Upper lobe of right lung (tissue), 1 donor: Measurements from ENCODE around the gene AFP. TPM values are rescaled to one million over a fixed set of nuclear protein-coding genes. Genes with fewer than 3 reads are reported as not detected.

Experiments used
- ATAC-seq: fragments of 200-7000 bp; cut with Tn5 transposase; one replicate; pipeline ENCODE4 v1.9.1; 2020; ENCODE audit warnings: mild to moderate bottlenecking, moderate library complexity
- DNase-seq: peaks from one replicate; pipeline ENCODE4 v3.0.0-alpha.2; 2020
- H3K27ac ChIP-seq: fragments of 200-600 bp; one replicate; pipeline ENCODE4 v1.8.0; 2022
- H3K27me3 ChIP-seq: fragments of 200-600 bp; one replicate; pipeline ENCODE4 v1.8.0; 2022; ENCODE audit warnings: mild to moderate bottlenecking
- H3K36me3 ChIP-seq: fragments of 200-600 bp; one replicate; pipeline ENCODE4 v1.8.0; 2022
- H3K4me1 ChIP-seq: fragments of 200-600 bp; one replicate; pipeline ENCODE4 v1.8.0; 2022
- H3K4me3 ChIP-seq: fragments of 200-600 bp; one replicate; pipeline ENCODE4 v1.8.0; 2022; ENCODE audit warnings: mild to moderate bottlenecking
- H3K9me3 ChIP-seq: fragments of 200-600 bp; one replicate; pipeline ENCODE4 v1.8.0; 2022
- intact Hi-C: fragments of 100-400 bp; cut with DNase I; formaldehyde crosslinking; loops from one replicate; pipeline ENCODE4 v1.11.0; 2022
- total RNA-seq: library from RNA; stranded (reverse); fragmentation: NEBNext Ultra II Directional; extraction: Animal tissue kit (Norgen Biotek cat#: 25700); gene quantifications from one replicate; pipeline ENCODE4 v1.2.1, GENCODE V29; 2021
- TF ChIP-seq, protein P1 (sequence below): fragments of 200-600 bp; IDR thresholded peaks from one replicate; pipeline ENCODE4 v1.8.0; 2022; ENCODE audit warnings: antibody characterized with exemption
- donor health status: DM: no; HTN: yes; CAD: no; lungs with severe emphysema.

The AFP gene
- total RNA-seq, 1 donor from 2014 or later: not detected

DNA sequence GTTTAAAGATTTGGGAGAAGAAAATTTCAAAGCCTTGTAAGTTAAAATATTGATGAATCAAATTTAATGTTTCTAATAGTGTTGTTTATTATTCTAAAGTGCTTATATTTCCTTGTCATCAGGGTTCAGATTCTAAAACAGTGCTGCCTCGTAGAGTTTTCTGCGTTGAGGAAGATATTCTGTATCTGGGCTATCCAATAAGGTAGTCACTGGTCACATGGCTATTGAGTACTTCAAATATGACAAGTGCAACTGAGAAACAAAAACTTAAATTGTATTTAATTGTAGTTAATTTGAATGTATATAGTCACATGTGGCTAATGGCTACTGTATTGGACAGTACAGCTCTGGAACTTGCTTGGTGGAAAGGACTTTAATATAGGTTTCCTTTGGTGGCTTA lies 30.9 kb upstream of the AFP start:
- intact Hi-C loops: no loop called here
- DNase-seq (no peak), ATAC-seq (no peak)
- no peaks in the 10 kb centered on the region for H3K27me3 ChIP-seq
- H3K4me3 ChIP-seq: no peak overlapping the region
- no peaks in the 10 kb centered on the region for H3K4me1 ChIP-seq
- no peaks in the 10 kb centered on the region for H3K9me3 ChIP-seq
- TF ChIP-seq, protein P1, sequence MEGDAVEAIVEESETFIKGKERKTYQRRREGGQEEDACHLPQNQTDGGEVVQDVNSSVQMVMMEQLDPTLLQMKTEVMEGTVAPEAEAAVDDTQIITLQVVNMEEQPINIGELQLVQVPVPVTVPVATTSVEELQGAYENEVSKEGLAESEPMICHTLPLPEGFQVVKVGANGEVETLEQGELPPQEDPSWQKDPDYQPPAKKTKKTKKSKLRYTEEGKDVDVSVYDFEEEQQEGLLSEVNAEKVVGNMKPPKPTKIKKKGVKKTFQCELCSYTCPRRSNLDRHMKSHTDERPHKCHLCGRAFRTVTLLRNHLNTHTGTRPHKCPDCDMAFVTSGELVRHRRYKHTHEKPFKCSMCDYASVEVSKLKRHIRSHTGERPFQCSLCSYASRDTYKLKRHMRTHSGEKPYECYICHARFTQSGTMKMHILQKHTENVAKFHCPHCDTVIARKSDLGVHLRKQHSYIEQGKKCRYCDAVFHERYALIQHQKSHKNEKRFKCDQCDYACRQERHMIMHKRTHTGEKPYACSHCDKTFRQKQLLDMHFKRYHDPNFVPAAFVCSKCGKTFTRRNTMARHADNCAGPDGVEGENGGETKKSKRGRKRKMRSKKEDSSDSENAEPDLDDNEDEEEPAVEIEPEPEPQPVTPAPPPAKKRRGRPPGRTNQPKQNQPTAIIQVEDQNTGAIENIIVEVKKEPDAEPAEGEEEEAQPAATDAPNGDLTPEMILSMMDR: no peak
- no peak overlapping the region for H3K27ac ChIP-seq
- no peaks in the 10 kb centered on the region for H3K36me3 ChIP-seq

DNA sequence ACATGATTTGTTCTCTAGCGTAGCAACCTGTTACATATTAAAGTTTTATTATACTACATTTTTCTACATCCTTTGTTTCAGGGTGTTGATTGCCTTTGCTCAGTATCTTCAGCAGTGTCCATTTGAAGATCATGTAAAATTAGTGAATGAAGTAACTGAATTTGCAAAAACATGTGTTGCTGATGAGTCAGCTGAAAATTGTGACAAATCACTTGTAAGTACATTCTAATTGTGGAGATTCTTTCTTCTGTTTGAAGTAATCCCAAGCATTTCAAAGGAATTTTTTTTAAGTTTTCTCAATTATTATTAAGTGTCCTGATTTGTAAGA lies 29.5 kb upstream of the AFP start:
- H3K27me3 ChIP-seq: no peaks in the 10 kb centered on the region
- H3K9me3 ChIP-seq: no peaks in the 10 kb centered on the region
- DNase-seq (no peak), ATAC-seq (no peak)
- no peak overlapping the region for H3K27ac ChIP-seq
- TF ChIP-seq, protein P1: no peak
- H3K4me1 ChIP-seq: no peaks in the 10 kb centered on the region
- H3K36me3 ChIP-seq: no peaks in the 10 kb centered on the region
- intact Hi-C loops: no loop called here
- no peak overlapping the region for H3K4me3 ChIP-seq

DNA sequence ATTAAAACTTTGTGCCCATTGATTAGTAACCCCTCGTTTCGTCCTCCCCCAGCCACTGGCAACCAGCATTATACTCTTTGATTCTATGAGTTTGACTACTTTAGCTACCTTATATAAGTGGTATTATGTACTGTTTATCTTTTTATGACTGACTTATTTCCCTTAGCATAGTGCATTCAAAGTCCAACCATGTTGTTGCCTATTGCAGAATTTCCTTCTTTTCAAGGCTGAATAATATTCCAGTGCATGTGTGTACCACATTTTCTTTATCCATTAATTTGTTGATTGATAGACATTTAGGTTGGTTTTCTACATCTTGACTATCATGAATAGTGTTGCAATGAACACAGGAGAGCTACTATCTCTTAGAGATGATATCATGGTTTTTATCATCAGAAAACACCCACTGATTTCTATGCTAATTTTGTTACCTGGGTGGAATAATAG lies 28.8 kb upstream of the AFP start:
- Histone ChIP-seq H3K27ac (no peak overlapping the region), H3K9me3 (no peaks in the 10 kb centered on the region), H3K27me3 (no peaks in the 10 kb centered on the region), H3K36me3 (no peaks in the 10 kb centered on the region), H3K4me1 (no peaks in the 10 kb centered on the region), H3K4me3 (no peak overlapping the region)
- TF ChIP-seq, protein P1: no peak
- intact Hi-C loops: no loop called here
- DNase-seq (no peak), ATAC-seq (no peak)

DNA sequence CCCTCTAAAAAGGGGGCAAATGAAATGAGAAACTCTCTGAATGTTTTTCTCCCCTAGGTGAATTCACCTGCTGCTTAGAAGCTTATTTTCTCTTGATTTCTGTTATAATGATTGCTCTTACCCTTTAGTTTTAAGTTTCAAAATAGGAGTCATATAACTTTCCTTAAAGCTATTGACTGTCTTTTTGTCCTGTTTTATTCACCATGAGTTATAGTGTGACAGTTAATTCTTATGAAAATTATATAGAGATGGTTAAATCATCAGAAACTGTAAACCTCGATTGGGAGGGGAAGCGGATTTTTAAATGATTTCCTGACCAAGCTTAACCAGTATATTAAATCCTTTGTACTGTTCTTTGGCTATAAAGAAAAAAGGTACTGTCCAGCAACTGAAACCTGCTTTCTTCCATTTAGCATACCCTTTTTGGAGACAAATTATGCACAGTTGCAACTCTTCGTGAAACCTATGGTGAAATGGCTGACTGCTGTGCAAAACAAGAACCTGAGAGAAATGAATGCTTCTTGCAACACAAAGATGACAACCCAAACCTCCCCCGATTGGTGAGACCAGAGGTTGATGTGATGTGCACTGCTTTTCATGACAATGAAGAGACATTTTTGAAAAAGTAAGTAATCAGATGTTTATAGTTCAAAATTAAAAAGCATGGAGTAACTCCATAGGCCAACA lies 27.7 kb upstream of the AFP start:
- Histone ChIP-seq H3K27ac (no peak overlapping the region), H3K4me3 (no peak overlapping the region), H3K4me1 (no peaks in the 10 kb centered on the region), H3K27me3 (no peaks in the 10 kb centered on the region), H3K36me3 (no peaks in the 10 kb centered on the region), H3K9me3 (no peaks in the 10 kb centered on the region)
- no peak for ATAC-seq
- DNase-seq: no peak
- TF ChIP-seq, protein P1: no peak
- intact Hi-C loops: no loop called here

DNA sequence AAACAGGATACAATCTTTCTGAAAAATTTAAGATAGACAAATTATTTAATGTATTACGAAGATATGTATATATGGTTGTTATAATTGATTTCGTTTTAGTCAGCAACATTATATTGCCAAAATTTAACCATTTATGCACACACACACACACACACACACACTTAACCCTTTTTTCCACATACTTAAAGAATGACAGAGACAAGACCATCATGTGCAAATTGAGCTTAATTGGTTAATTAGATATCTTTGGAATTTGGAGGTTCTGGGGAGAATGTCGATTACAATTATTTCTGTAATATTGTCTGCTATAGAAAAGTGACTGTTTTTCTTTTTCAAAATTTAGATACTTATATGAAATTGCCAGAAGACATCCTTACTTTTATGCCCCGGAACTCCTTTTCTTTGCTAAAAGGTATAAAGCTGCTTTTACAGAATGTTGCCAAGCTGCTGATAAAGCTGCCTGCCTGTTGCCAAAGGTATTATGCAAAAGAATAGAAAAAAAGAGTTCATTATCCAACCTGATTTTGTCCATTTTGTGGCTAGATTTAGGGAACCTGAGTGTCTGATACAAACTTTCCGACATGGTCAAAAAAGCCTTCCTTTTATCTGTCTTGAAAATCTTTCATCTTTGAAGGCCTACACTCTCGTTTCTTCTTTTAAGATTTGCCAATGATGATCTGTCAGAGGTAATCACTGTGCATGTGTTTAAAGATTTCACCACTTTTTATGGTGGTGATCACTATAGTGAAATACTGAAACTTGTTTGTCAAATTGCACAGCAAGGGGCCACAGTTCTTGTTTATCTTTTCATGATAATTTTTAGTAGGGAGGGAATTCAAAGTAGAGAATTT lies 26.8 kb upstream of the AFP start:
- TF ChIP-seq, protein P1: no peak
- no peak for ATAC-seq
- Histone ChIP-seq H3K27me3 (no peaks in the 10 kb centered on the region), H3K27ac (no peak overlapping the region), H3K36me3 (no peaks in the 10 kb centered on the region), H3K9me3 (no peaks in the 10 kb centered on the region), H3K4me1 (no peaks in the 10 kb centered on the region), H3K4me3 (no peak overlapping the region)
- no peak for DNase-seq
- intact Hi-C loops: no loop called here
